SK-MEL-5 (cell line): ENCODE measurements around the gene SPATA18. TPM values are rescaled to one million over a fixed set of nuclear protein-coding genes. Genes with fewer than 3 reads are reported as not detected.
"Not testable (repeated sequence)": the region's sequence is repeated elsewhere in the genome, so short reads cannot be mapped to it uniquely, and the experiment has no call there.

Experiments used
- DNase-seq: peaks from one replicate; pipeline ENCODE4 v3.0.0-alpha.2; 2016; ENCODE audit warnings: low read depth, low spot score
- in situ Hi-C: cut with HindIII; loops from 2 replicates; pipeline ENCODE4 v1.10.0; 2016; ENCODE audit warnings: low sequenced_read_pairs, high pct_unique_total_duplicates, low pct_unique_long_range_greater_than_20kb
- total RNA-seq: library from RNA; depleted of rRNA; stranded (reverse); fragments of >200 nt; shearing (Covaris generic); gene quantifications from 2 replicates; pipeline ENCODE4 v1.2.3, GENCODE V29; 2014

The SPATA18 gene
- total RNA-seq, 1 experiment from 2014 or later: not detected

GRCh38 chr4:52038103-52038912 lies 12.8 kb upstream of the SPATA18 start, which contains the start of gene SGCB:
Gene SGCB, minus strand, starts transcription at chr4:52038299. Its CDS starts 40 bp downstream, at chr4:52038259.
- peak; percentile 37 for DNase-seq
- in situ Hi-C loops: no loop called here

- in situ Hi-C loops: no loop called here
- no peak for DNase-seq
Measured at GRCh38 chr4:52045028-52045427, 6.1 kb upstream of the SPATA18 start.

- in situ Hi-C loops: no loop called here
- DNase-seq: no peak
Measured at GRCh38 chr4:52049266-52049665, 1.8 kb upstream of the SPATA18 start.

GRCh38 chr4:52051615-52052474 lies 741 bp downstream of the SPATA18 start:
- no peak for DNase-seq
- in situ Hi-C loops: no loop called here

- in situ Hi-C loops: no loop called here
Measured at GRCh38 chr4:52052475-52052780, 1.3 kb downstream of the SPATA18 start.

GRCh38 chr4:52054254-52054653 lies 3.1 kb downstream of the SPATA18 start:
- no peak for DNase-seq
- in situ Hi-C loops: no loop called here

More at GRCh38 chr4:52052475-52052780, 1.3 kb downstream of the SPATA18 start:
- DNase-seq: no peak

GRCh38 chr4:52057196-52057595 lies 6.1 kb downstream of the SPATA18 start:
- in situ Hi-C loops: no loop called here
- no peak for DNase-seq

- in situ Hi-C loops: no loop called here
- DNase-seq: no peak
Measured at GRCh38 chr4:52058275-52058674, 7.2 kb downstream of the SPATA18 start.

- no peak for DNase-seq
- in situ Hi-C loops: no loop called here
Measured at GRCh38 chr4:52059372-52059771, 8.3 kb downstream of the SPATA18 start.

- in situ Hi-C loops: no loop called here
- DNase-seq: no peak
Measured at GRCh38 chr4:52069571-52069970, 18.5 kb downstream of the SPATA18 start.

- in situ Hi-C loops: no loop called here
- DNase-seq: no peak
Measured at GRCh38 chr4:52071791-52072546, 20.9 kb downstream of the SPATA18 start.

- in situ Hi-C loops: no loop called here
- DNase-seq: no peak
Measured at GRCh38 chr4:52076731-52077130, 25.6 kb downstream of the SPATA18 start.

GRCh38 chr4:52079659-52080058 lies 28.6 kb downstream of the SPATA18 start:
- no peak for DNase-seq
- in situ Hi-C loops: no loop called here

- in situ Hi-C loops: no loop called here
- peak; percentile 51 for DNase-seq
Measured at GRCh38 chr4:52081216-52081615, 30.1 kb downstream of the SPATA18 start.

- DNase-seq, in situ Hi-C loops: not testable (repeated sequence)
Measured at GRCh38 chr4:52086425-52086824, 35.3 kb downstream of the SPATA18 start.

GRCh38 chr4:52091801-52092200 lies 40.7 kb downstream of the SPATA18 start:
- in situ Hi-C loops: no loop called here
- DNase-seq: no peak

- DNase-seq: no peak
Measured at GRCh38 chr4:52093466-52093865, 42.4 kb downstream of the SPATA18 start.

More at GRCh38 chr4:52093466-52093865, 42.4 kb downstream of the SPATA18 start:
- in situ Hi-C loops: no loop called here
